M059J (cell line): ENCODE results near the gene ZNF211. TPM values are rescaled to one million over a fixed set of nuclear protein-coding genes. Genes with fewer than 3 reads are reported as not detected.

Experiments
- DNase-seq: peaks from one replicate; pipeline ENCODE4 v3.0.0-alpha.2; 2012; ENCODE audit warnings: low read depth
- total RNA-seq: library from RNA; depleted of rRNA; stranded (reverse); fragments of >200 nt; shearing (Covaris generic); gene quantifications from 2 replicates; pipeline ENCODE4 v1.2.3, GENCODE V29; 2014; rRNA removed

The ZNF211 gene
- total RNA-seq, 1 experiment from 2014 or later: 12.2 TPM

DNA sequence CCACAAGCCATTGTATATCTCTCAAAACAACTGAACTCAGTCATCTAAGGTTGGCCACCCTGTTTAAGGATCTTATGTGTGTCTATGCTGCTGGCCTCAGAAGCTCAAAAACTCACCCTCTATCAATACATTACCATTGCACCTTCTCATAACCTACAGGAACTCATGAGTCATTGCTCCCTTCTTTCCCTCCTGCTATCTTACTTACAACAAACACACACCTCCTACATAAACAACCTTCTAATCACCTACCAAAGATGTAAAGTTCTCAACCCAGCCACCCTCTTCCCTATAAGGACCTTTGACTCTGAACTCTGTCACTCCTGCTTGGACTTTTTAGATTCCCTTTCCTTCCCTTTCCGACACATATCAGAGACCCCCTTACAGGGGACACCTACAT lies 22.5 kb downstream of the ZNF211 start:
- no peak for DNase-seq

DNA sequence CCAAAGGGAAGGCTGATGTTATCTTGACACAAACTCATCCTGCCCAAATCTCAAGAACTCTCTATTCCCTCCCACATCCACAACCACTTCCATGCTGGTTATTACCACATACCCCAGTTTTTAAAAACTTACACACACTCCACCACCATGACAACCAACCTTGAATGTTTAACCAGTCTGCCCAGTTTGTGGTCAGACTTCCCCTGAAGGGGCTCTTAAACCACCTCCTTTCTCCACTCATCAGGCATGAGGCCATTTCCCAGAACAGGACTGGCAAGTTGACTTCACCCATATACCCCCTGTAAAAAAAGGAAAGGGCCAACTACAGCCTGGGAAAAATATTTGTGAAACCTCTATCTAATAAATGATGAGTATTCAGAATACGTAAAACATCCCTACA lies 23.4 kb downstream of the ZNF211 start:
- DNase-seq: no peak

DNA sequence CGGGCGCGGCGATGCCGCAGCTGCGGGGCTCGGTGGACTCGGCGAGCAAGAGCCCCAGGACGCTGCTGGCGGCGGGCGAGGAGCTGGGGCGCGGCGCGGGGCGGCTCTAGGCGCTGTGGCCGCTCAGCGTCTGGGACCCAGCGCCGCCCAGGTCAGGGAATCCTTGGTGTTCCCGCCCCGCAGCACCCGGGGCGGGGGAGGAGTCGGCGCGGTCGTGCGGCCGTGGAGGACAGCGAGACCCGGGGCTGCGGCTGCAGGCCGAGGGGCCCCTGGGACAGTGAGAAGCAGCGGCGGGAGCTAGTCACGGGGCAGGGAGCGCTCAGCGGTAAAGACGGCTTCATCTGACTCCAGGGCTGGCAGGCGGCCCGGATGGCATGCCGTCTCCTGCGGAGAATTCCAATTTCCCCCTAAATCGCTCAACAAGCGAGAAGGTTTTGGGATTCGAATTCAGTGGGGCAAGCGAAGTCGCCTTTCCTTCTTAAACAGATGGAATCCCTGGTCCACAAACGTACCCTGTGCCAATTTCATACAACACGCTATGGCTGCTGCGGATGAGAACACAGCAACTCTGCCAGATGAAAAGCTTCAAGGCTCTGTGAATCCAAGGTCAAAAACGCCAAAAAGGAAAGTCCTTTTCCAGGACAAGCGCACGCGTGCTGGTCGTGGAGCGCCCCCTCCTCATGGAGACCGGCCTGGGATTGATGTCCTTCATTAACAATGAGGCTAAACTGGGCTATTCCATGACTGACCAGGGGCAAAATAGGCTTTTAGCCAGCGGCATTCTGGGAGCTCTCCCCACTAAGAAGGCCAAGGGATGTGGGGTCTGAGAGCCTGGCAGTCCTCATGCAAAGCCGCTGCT lies 31.5 kb downstream of the ZNF211 start:
- DNase-seq: peak; percentile 61

DNA sequence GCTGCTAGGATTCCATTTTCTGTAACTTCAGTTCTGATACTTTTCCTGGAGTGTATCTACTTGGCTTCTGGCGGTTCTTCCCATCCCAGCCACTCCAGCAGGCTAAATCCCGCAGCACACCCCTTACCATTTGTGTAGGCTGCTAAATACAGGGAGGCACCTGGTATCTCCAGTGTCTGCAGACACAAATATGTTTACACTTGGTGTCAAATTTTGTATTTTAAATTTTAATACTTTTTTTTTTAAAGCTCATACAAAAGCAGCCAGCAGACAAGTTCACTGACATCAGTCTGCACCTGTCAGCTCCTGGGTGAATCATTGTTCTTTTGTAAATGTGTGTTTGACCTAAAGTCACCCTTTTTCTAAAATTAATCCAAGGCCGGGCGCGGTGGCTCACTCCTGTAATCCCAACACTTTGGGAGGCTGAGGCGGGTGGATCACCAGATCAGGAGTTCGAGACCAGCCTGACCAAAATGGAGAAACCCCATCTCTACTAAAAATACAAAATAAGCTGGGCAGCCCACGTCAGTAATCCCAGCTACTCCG lies 32.4 kb downstream of the ZNF211 start:
- no peak for DNase-seq

DNA sequence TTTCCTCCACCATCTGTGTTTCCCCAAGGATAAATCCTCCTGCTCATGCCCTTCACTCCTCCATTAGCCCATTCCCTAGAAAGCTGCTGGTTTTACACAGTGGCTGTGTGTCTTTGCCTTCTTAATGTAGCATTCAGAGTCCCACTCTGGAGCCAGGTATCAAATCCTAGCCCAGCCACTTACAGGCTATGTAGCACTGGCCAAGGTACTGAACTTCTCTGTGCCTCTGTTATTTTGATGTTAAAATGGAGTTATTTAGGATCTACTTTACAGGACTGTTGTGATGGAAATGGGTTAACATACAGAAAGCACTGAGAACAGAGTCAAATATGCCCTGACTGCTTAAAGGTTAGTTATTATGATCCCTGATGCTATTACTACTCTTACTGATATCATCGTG lies 34.3 kb downstream of the ZNF211 start:
- DNase-seq: no peak

DNA sequence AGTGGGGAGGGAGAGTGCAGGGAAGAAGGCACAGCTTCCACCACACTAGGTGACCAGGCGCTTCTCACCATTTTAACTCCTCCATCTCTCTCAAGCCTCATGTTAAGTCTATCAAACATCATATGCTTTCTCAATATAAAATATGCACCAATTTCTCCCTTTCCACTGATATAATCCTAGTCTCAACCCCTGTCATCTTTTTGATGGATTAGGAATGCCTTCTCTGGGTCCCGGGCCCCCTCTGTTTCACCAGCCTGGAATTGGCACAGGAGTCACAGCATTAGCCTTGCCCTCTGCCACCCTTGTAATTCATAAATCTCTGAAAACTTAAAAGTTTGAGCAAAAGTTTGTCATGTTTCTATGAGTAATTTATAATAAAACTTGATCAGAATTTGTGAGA lies 35.7 kb downstream of the ZNF211 start, which contains the start of gene ZSCAN4:
Gene ZSCAN4 (plus strand): TSS at position 301 of the 400 bp plus-strand sequence. CDS start 7,211 bp downstream, outside the sequence.
- no peak for DNase-seq

DNA sequence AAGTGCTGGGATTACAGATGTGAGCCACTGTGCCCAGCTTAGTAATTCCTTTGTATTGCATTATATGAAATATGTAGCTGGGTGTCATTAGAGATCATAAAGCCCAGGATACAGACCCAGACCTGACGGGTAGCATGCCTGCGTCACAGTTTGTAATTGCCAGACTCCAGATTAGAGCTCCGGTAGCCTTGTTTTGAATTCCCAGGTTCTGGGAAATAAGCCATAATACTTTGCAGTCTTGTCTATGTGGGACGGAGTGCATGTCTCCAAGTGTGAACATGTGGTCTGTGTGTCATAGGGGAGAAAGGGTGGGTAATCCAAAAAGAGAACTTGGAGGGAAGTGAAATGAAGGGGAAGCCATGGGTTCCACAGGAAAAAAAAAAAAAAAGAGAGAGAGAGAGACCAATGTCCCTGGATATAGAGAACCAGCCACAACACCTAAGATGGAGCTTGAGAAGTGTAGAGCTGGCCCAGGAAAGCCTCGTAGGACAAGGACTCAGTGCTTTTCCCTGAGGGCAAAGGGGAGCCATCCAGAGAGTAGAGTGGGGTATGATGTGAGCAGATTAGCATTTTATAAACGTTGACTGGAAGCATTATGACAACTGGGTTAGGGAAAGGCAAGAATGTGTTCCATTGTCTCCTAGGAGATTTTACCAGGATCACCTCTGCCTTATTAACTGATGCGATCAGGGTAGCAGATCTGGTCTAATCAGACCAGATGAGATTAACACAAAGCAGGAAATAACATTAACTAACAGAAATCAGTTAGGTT lies 38.3 kb downstream of the ZNF211 start:
- no peak for DNase-seq

DNA sequence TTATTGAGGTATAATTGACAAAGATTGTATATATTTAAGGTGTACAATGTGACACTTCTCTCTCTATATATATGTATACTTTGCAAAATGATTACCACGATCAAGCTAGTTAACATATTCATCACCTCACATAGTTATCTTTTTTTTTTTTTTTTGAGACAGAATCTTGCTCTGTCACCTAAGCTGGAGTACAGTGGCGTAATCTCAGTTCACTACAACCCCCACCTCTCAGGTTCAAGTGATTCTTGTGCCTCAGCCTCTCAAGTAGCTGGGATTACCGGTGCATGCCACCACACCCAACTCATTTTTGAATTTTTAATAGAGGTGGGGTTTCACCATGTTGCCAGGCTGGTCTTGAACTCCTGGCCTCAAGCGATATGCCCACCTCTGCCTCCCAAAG lies 39.5 kb downstream of the ZNF211 start:
- no peak for DNase-seq

DNA sequence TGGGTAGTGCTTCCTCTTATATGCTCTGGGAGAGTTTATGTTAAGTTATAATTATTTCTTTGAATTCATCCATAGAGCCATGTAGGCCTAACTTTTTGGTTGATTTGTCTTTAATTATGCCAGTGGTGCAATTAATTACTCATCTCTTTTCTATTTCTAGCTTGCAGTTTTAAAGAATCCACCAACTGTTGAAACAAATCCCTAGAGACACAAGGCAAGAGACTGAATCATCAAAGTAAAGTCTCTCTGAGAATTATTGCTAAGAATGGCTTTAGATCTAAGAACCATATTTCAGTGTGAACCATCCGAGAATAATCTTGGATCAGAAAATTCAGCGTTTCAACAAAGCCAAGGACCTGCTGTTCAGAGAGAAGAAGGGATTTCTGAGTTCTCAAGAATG lies 42.9 kb downstream of the ZNF211 start:
- no peak for DNase-seq

DNA sequence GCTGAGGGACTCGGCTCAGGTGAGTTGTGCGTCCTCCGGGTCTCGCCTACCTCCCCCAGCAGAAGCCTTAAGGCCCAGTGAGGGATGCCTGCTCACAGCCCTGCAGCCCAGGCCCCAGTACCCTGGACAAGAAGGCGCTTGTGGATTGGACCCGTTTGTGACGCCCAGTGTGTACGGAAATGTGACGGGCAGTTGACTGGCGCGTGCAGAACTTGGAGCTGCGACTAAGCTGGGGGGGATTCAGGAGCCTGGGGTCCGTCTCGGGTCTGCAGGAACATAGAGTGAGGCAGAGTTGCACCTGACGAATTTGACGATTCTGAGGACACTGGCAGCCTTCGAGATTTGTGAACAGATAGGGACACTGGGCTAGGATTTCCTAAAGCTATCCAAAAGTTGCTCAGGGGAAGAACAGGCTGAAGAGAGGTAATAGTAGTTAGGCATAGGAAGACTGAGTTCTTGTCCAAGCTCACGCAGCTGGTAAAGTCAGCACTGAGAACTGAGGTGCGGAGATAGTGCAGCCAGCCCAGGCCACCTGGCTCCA lies 49.3 kb downstream of the ZNF211 start:
- DNase-seq: peak; percentile 12

DNA sequence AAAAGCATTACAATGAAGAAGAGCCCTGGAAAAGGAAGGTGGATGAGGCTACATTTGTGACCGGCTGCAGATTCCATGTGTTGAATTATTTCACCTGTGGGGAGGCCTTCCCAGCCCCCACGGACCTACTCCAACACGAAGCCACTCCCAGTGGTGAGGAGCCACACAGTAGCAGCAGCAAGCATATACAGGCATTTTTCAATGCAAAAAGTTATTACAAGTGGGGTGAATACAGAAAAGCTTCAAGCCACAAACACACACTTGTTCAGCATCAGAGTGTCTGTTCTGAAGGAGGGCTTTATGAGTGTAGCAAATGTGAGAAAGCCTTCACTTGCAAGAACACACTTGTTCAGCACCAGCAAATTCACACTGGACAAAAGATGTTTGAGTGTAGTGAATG lies 53.8 kb downstream of the ZNF211 start:
- no peak for DNase-seq

DNA sequence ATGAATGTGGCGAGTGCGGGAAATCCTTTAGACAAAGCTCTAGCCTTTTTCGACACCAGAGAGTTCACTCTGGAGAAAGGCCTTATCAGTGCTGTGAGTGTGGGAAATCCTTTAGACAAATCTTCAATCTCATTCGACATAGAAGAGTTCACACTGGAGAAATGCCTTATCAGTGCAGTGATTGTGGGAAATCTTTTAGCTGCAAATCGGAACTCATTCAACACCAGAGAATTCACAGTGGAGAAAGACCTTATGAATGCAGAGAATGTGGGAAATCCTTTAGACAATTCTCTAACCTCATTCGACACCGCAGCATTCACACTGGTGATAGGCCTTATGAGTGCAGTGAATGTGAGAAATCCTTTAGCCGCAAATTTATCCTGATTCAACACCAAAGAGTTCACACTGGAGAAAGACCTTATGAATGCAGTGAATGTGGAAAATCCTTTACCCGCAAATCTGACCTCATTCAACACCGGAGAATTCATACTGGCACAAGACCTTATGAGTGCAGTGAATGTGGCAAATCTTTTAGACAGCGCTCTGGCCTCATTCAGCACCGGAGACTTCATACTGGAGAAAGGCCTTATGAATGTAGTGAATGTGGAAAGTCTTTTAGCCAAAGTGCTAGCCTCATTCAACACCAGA lies 54.5 kb downstream of the ZNF211 start:
- DNase-seq: no peak

DNA sequence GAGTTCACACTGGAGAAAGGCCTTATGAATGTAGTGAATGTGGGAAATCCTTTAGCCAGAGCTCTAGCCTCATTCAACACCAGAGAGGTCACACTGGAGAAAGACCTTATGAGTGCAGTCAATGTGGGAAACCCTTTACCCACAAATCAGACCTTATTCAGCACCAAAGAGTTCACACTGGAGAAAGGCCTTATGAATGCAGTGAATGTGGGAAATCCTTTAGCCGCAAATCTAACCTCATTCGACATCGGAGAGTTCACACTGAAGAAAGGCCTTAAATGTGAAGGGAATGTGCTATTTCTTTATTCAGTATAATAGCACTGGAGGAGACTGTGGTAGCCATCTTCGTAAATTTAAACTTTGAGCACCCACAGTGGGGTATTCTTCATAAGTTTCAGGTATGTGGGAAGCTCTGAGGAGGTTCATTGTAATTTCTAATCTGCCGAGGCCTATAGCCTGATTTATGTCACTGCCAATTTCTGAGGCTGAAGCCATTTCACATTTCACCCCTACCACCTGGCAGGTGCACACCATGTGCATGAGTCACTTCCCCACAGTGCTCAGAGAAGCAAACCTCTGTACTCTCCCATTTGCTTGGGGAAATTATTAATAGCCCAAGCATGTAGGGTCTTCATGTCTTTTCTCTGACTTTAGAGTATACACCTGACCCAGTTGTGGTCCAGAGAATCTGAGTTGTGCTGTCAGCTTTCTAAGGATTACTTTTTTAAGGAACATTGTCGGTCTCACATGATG lies 55.2 kb downstream of the ZNF211 start:
- DNase-seq: no peak

DNA sequence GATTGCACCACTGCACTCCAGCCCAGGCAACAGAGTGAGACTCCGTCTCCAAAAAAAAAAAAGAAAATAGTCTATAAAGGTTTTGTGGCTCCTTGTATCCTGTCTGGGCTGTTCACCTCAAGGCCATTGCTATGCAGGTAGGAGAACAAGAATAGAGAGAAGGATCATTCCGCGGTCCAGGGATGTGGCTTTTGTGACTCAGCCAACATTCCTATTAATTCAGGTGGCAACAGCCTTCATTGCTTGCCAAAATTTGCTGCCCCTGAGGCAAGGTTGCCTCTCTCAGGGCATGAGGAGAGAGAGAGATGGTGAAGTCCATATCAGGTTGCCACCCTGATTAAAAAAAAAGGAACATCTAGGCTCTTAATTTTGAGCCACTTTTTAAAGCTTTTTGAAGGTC lies 56.8 kb downstream of the ZNF211 start:
- peak; percentile 90 for DNase-seq

Other genes with a start within 250 kb of the ZNF211 start
- 13.6 and 21.9 TPM in 2 replicates for gene ZNF548, start 243.3 kb upstream of the ZNF211 start, total RNA-seq
- gene ZNF17, start 222.0 kb upstream of the ZNF211 start, total RNA-seq: 5.2 and 9.9 TPM in 2 replicates
- gene ZNF749, start 197.8 kb upstream of the ZNF211 start, total RNA-seq: 3.2 and 7.0 TPM in 2 replicates
- 0.57 TPM in 1 of 2 replicates, not detected in the other for gene VN1R1, start 176.0 kb upstream of the ZNF211 start, total RNA-seq
- gene ZNF772, start 155.6 kb upstream of the ZNF211 start, total RNA-seq: 14.9 and 15.1 TPM in 2 replicates
- 22.2 and 24.0 TPM in 2 replicates for gene ZNF419, start 145.4 kb upstream of the ZNF211 start, total RNA-seq
- gene ZNF773, start 133.2 kb upstream of the ZNF211 start, total RNA-seq: 22.5 and 25.1 TPM in 2 replicates
- 5.6 and 7.5 TPM in 2 replicates for gene ZNF549, start 105.8 kb upstream of the ZNF211 start, total RNA-seq
- gene ZNF550, start 73.3 kb upstream of the ZNF211 start, total RNA-seq: 9.4 and 14.0 TPM in 2 replicates
- 5.0 and 6.9 TPM in 2 replicates for gene ZNF416, start 54.3 kb upstream of the ZNF211 start, total RNA-seq
- gene ZIK1, start 49.0 kb upstream of the ZNF211 start, total RNA-seq: 10.3 and 12.3 TPM in 2 replicates
- 7.4 and 17.4 TPM in 2 replicates for gene ZNF530, start 33.3 kb upstream of the ZNF211 start, total RNA-seq
- gene ZNF134, start 18.9 kb upstream of the ZNF211 start, total RNA-seq: 16.5 and 17.6 TPM in 2 replicates
- not detected in 2 replicates for gene ZSCAN4, start 35.8 kb downstream of the ZNF211 start, total RNA-seq
- 7.0 and 13.1 TPM in 2 replicates for gene ZNF551, start 48.8 kb downstream of the ZNF211 start, total RNA-seq
- gene ZNF154, start 76.0 kb downstream of the ZNF211 start, total RNA-seq: not detected in 2 replicates
- 1.9 and 5.4 TPM in 2 replicates for gene ZNF671, start 94.5 kb downstream of the ZNF211 start, total RNA-seq
- gene ZNF776, start 113.6 kb downstream of the ZNF211 start, total RNA-seq: 11.4 and 12.8 TPM in 2 replicates
- gene ZNF586, start 136.5 kb downstream of the ZNF211 start, total RNA-seq: 11.8 and 14.2 TPM in 2 replicates
- gene ZNF552, start 181.7 kb downstream of the ZNF211 start, total RNA-seq: 0.69 and 0.84 TPM in 2 replicates
- gene ZNF587B, start 197.1 kb downstream of the ZNF211 start, total RNA-seq: 8.3 and 8.5 TPM in 2 replicates
- gene ZNF587, start 216.7 kb downstream of the ZNF211 start, total RNA-seq: 6.5 and 19.6 TPM in 2 replicates